HCT116 (cell line): ENCODE results near the gene CRADD. TPM values are rescaled to one million over a fixed set of nuclear protein-coding genes. Genes with fewer than 3 reads are reported as not detected.
A peak's percentile ranks its signal among the peaks of the same experiment; 100 is the strongest.

Source experiments
- ATAC-seq: fragments of 200-7000 bp; cut with Tn5 transposase; 2 replicates; pipeline ENCODE4 v1.9.1; 2020; ENCODE audit warnings: mild to moderate bottlenecking, moderate library complexity
- BruUV-seq: library from RNA; stranded (reverse); fragments of 400-500 nt; replicated peaks from 2 replicates; lab custom pipeline; 2021; lab: Mats Ljungman, UMichigan
- CTCF ChIA-PET: fragments of 300-600 bp; sonication (Branson Sonifier 250); formaldehyde crosslinking; loops from one replicate; lab custom pipeline; 2021; ENCODE audit warnings: antibody characterized with exemption; lab: Charles Lee
- POLR2A ChIA-PET: fragments of 300-600, 350-600 bp; sonication (Branson Sonifier 250); formaldehyde crosslinking; loops from one replicate; lab custom pipeline; 2021; ENCODE audit warnings: antibody characterized with exemption; lab: Charles Lee
- RAD21 ChIA-PET, 2 experiments: fragments of 300-600 bp; sonication (Branson Sonifier 250); formaldehyde crosslinking; loops; one replicate each; lab custom pipeline; 2023; ENCODE audit warnings: low total read pairs in 2 of 2; ENCODE audit not compliant: uncharacterized antibody in 2 of 2, unreplicated experiment in 2 of 2, low non-redundant PET in 1 of 2; lab: Charles Lee
- DNase-seq: peaks from one replicate; pipeline ENCODE4 v3.0.0-alpha.2; 2010; ENCODE audit warnings: low read depth, low spot score
- H2AFZ ChIP-seq: fragments of 200-600 bp; shearing (Covaris generic), sonication (generic); 2 replicates; pipeline ENCODE4 v1.6.1; 2017; ENCODE audit warnings: low read depth, mixed run types, mixed read lengths, antibody characterized with exemption, low read length; ENCODE audit not compliant: poor library complexity, severe bottlenecking
- H3K27ac ChIP-seq: 2 replicates; pipeline ENCODE4 v1.5.1; 2012; ENCODE audit warnings: low read depth, low read length
- H3K27me3 ChIP-seq: fragments of 200-600 bp; sonication (generic); 2 replicates; pipeline ENCODE4 v1.6.1; 2016; ENCODE audit warnings: mixed run types, low read length, mixed read lengths; ENCODE audit not compliant: insufficient read depth
- H3K36me3 ChIP-seq, 2 experiments: fragments of 200-500 bp in 1 of 2; fragments of 200-600 bp in 1 of 2; sonication (Bioruptor generic) in 1 of 2; sonication (generic) in 1 of 2; 2 replicates each; pipeline versions ENCODE4 v1.5.1 to v1.6.1; 2014 to 2016; ENCODE audit warnings: low read length in 2 of 2, inconsistent platforms in 1 of 2, mixed read lengths in 1 of 2, mixed run types in 1 of 2; ENCODE audit not compliant: insufficient read depth in 2 of 2, control insufficient read depth in 1 of 2
- H3K4me1 ChIP-seq, 2 experiments: fragments of 200-600 bp in 1 of 2; sonication (generic) in 1 of 2; 2 replicates each; pipeline versions ENCODE4 v1.5.1 to v1.6.1; 2012 to 2017; ENCODE audit warnings: low read length in 2 of 2, inconsistent platforms in 1 of 2, mild to moderate bottlenecking in 1 of 2, mixed read lengths in 1 of 2, mixed run types in 1 of 2, moderate library complexity in 1 of 2; ENCODE audit not compliant: insufficient read depth in 2 of 2, control insufficient read depth in 1 of 2
- H3K4me2 ChIP-seq: fragments of 200-600 bp; sonication (generic); 2 replicates; pipeline ENCODE4 v1.6.1; 2017; ENCODE audit warnings: mixed run types, low read length, mixed read lengths
- H3K4me3 ChIP-seq, 2 experiments: fragments of 200-600 bp in 1 of 2; sonication (generic) in 1 of 2; replicated peaks in 1 of 2; 2 replicates each; pipeline ENCODE4 v1.5.1; 2011 to 2016; ENCODE audit warnings: low read length in 2 of 2, control low read depth in 1 of 2, low read depth in 1 of 2, mild to moderate bottlenecking in 1 of 2, mixed read lengths in 1 of 2, mixed run types in 1 of 2
- H3K79me2 ChIP-seq: fragments of 200-600 bp; sonication (generic); 2 replicates; pipeline ENCODE4 v1.6.1; 2017; ENCODE audit warnings: mild to moderate bottlenecking, mixed run types, low read length, moderate library complexity, mixed read lengths; ENCODE audit not compliant: insufficient read depth
- H3K9ac ChIP-seq: fragments of 200-600 bp; sonication (generic); 2 replicates; pipeline ENCODE4 v1.6.1; 2016; ENCODE audit warnings: low read length, mixed read lengths
- H3K9me2 ChIP-seq: fragments of 200-600 bp; sonication (generic), shearing (Covaris generic); 2 replicates; pipeline ENCODE4 v1.6.1; 2017; ENCODE audit warnings: mixed run types, mild to moderate bottlenecking, moderate library complexity; ENCODE audit not compliant: insufficient read depth
- H3K9me3 ChIP-seq, 2 experiments: fragments of 200-500 bp in 1 of 2; fragments of 200-600 bp in 1 of 2; sonication (Bioruptor generic) in 1 of 2; sonication (generic) in 1 of 2; 2 replicates each; pipeline ENCODE4 v1.6.1; 2014 to 2017; ENCODE audit warnings: low read length in 2 of 2, mixed read lengths in 2 of 2, inconsistent platforms in 1 of 2, low read depth in 1 of 2, mild to moderate bottlenecking in 1 of 2, mixed run types in 1 of 2, moderate library complexity in 1 of 2; ENCODE audit not compliant: control insufficient read depth in 1 of 2, insufficient read depth in 1 of 2
- H4K20me1 ChIP-seq: fragments of 200-600 bp; sonication (generic), shearing (Covaris generic); 2 replicates; pipeline ENCODE4 v1.6.1; 2017; ENCODE audit warnings: mixed run types, mild to moderate bottlenecking, moderate library complexity; ENCODE audit not compliant: insufficient read depth
- CBX3 ChIP-seq: IDR thresholded peaks from 2 replicates; pipeline ENCODE4 v1.6.1; 2012; ENCODE audit warnings: low read depth
- EGR1 ChIP-seq: IDR thresholded peaks from 2 replicates; pipeline ENCODE4 v1.6.1; 2012; ENCODE audit warnings: low read depth
- ELF1 ChIP-seq: IDR thresholded peaks from 2 replicates; pipeline ENCODE4 v1.6.1; 2012; ENCODE audit warnings: low read depth, borderline replicate concordance
- EZH2phosphoT487 ChIP-seq: fragments of 200-600 bp; IDR thresholded peaks from 2 replicates; pipeline ENCODE4 v1.6.1; 2018; ENCODE audit warnings: antibody characterized with exemption, borderline replicate concordance
- FOSL1 ChIP-seq: IDR thresholded peaks from 2 replicates; pipeline ENCODE4 v1.6.1; 2012; ENCODE audit warnings: low read depth
- POLR2AphosphoS5 ChIP-seq: IDR thresholded peaks from 2 replicates; pipeline ENCODE4 v1.6.1; 2011; ENCODE audit warnings: mild to moderate bottlenecking, low read depth, low read length, moderate library complexity
- SIN3A ChIP-seq: IDR thresholded peaks from 2 replicates; pipeline ENCODE4 v1.6.1; 2012; ENCODE audit warnings: low read depth
- TCF7L2 ChIP-seq: IDR thresholded peaks from 2 replicates; pipeline ENCODE4 v1.7.0; 2011; ENCODE audit warnings: borderline replicate concordance, inconsistent platforms; ENCODE audit not compliant: insufficient read depth, insufficient read length; ENCODE audit errors: extremely low read depth
- YY1 ChIP-seq: IDR thresholded peaks from 2 replicates; pipeline ENCODE4 v1.6.1; 2011; ENCODE audit warnings: low read length, low read depth, moderate library complexity, mild to moderate bottlenecking; ENCODE audit not compliant: insufficient replicate concordance; ENCODE audit errors: extremely low read depth
- intact Hi-C: fragments of 100-400 bp; cut with micrococcal nuclease; formaldehyde crosslinking; loops from 2 replicates; pipeline ENCODE4 v1.10.0; 2022
- total RNA-seq: library from RNA; stranded (reverse); gene quantifications from one replicate; pipeline ENCODE4 v1.2.1, GENCODE V29; 2021; ENCODE audit not compliant: unreplicated experiment
- TF ChIP-seq, protein P1 (sequence below): IDR thresholded peaks from 2 replicates; pipeline ENCODE4 v1.6.1; 2012; ENCODE audit warnings: low read depth
- TF ChIP-seq, protein P2 (sequence below): IDR thresholded peaks from 2 replicates; pipeline ENCODE4 v1.6.1; 2012

CRADD gene
- total RNA-seq, 1 experiment from 2014 or later, result 12.2 TPM

DNA sequence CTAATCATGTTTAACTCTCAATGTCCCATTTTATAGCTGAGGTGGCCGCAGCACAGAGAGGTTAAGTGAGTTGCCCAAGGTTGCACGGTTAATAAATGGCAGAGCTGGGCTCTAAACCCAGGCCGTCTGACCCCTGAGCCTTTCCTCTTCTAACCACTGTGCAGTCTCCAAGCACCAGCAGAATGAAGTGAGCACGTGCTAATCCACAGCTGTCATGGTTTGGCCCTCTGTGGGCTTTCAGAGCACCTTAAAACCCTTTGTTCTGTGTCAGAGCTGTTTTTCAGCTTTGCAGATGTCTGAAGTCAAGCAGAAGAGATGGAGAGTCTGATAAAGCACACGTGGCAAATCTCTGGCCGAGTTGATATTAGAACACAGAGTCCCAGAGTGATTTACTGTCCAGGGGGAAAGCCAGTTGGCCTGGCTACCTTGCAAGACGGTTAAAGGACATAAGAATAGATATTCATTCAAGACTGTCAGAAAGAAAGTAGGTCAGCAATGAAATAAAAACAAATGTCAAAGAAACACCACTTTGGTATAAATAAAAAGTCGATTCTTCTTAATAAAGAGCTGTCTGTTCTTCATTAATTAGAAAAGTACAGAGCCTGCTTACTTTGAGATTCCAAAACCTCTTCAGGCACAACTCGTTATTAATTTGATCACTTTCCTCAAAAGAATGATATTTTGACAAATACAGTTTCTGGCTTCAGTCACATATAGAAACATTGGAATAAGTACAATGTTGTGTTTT is 107.3 kb downstream of the CRADD start:
- peak overlapping the region; percentile 58 for H3K9ac ChIP-seq

More for the DNA sequence above, 107.3 kb downstream of the CRADD start:
- no peaks in the 10 kb centered on the region for H3K9me2 ChIP-seq
- H3K27me3 ChIP-seq, result no peaks in the 10 kb centered on the region
- H3K27ac ChIP-seq, result peak overlapping the region; percentile 88
- no peak overlapping the region for H2AFZ ChIP-seq
- TF ChIP-seq TCF7L2 (no peak), EGR1 (no peak), YY1 (no peak), EZH2phosphoT487 (no peak), SIN3A (peak; percentile 33; the same call in 1 of the 2 replicates), ELF1 (no peak), POLR2AphosphoS5 (no peak), FOSL1 (no peak), CBX3 (no peak)
- TF ChIP-seq, protein P1, sequence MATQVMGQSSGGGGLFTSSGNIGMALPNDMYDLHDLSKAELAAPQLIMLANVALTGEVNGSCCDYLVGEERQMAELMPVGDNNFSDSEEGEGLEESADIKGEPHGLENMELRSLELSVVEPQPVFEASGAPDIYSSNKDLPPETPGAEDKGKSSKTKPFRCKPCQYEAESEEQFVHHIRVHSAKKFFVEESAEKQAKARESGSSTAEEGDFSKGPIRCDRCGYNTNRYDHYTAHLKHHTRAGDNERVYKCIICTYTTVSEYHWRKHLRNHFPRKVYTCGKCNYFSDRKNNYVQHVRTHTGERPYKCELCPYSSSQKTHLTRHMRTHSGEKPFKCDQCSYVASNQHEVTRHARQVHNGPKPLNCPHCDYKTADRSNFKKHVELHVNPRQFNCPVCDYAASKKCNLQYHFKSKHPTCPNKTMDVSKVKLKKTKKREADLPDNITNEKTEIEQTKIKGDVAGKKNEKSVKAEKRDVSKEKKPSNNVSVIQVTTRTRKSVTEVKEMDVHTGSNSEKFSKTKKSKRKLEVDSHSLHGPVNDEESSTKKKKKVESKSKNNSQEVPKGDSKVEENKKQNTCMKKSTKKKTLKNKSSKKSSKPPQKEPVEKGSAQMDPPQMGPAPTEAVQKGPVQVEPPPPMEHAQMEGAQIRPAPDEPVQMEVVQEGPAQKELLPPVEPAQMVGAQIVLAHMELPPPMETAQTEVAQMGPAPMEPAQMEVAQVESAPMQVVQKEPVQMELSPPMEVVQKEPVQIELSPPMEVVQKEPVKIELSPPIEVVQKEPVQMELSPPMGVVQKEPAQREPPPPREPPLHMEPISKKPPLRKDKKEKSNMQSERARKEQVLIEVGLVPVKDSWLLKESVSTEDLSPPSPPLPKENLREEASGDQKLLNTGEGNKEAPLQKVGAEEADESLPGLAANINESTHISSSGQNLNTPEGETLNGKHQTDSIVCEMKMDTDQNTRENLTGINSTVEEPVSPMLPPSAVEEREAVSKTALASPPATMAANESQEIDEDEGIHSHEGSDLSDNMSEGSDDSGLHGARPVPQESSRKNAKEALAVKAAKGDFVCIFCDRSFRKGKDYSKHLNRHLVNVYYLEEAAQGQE, result no peak
- TF ChIP-seq, protein P2, sequence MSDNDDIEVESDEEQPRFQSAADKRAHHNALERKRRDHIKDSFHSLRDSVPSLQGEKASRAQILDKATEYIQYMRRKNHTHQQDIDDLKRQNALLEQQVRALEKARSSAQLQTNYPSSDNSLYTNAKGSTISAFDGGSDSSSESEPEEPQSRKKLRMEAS, result peak; percentile 91
- no peaks in the 10 kb centered on the region for H3K79me2 ChIP-seq
- ATAC-seq (peak; percentile 51), DNase-seq (peak; percentile 41)
- intact Hi-C loops, result loop anchor here (5.0 to 10.0 kb wide), 2 partner anchors 220 to 318 kb away; no protein-coding TSS in a partner anchor
- ChIA-PET RAD21 (interaction anchor here in 1 of 2 experiments (0.6 kb wide), 1 partner anchor 242 kb away, joined by 3 read pairs; no protein-coding TSS in a partner anchor), POLR2A (interaction anchor here (1.2 to 1.4 kb wide), 2 partner anchors 18 to 26 kb away, joined by 3 read pairs; no protein-coding TSS in a partner anchor), CTCF (interaction anchor here (1.2 kb wide), 1 partner anchor 290 kb away, joined by 3 read pairs; no protein-coding TSS in a partner anchor)
- no peaks in the 10 kb centered on the region for H4K20me1 ChIP-seq
- H3K4me1 ChIP-seq, result peaks cover 42 to 74% of the 10 kb centered on the region in 2 experiments
- no TSS peak for BruUV-seq
- H3K36me3 ChIP-seq, result peaks cover 0 to 6% of the 10 kb centered on the region in 2 experiments; a peak in 1 of 4 replicates
- H3K9me3 ChIP-seq, result no peaks in the 10 kb centered on the region
- H3K4me2 ChIP-seq, result peak overlapping the region; percentile 68
- H3K4me3 ChIP-seq, result peak overlapping the region in 1 of 2 experiments; percentile 14; a peak in 1 of 4 replicates
